Subcutaneous abdominal adipose tissue (tissue), 5 donors: Measurements from ENCODE around the gene TALDO1.

Experiments used
- H3K27ac ChIP-seq: one replicate; pipeline ENCODE4 v1.7.0; 2013; ENCODE audit warnings: low read depth, mild to moderate bottlenecking, inconsistent platforms, low read length, moderate library complexity
- H3K27me3 ChIP-seq, 5 donors: one replicate each; pipeline ENCODE4 v1.7.0; 2013; ENCODE audit warnings: low read length in 5 of 5, inconsistent platforms in 1 of 5; ENCODE audit not compliant: control insufficient read depth in 5 of 5, insufficient read depth in 4 of 5
- H3K36me3 ChIP-seq, 5 donors: one replicate each; pipeline ENCODE4 v1.7.0; 2013; ENCODE audit warnings: low read length in 5 of 5; ENCODE audit not compliant: control insufficient read depth in 5 of 5, insufficient read depth in 5 of 5
- H3K4me1 ChIP-seq, 5 donors: one replicate each; pipeline ENCODE4 v1.7.0; 2013; ENCODE audit warnings: low read length in 5 of 5, mild to moderate bottlenecking in 3 of 5, moderate library complexity in 1 of 5; ENCODE audit not compliant: control insufficient read depth in 5 of 5, insufficient read depth in 5 of 5
- H3K4me3 ChIP-seq, 5 donors: one replicate each; pipeline ENCODE4 v1.7.0; 2013; ENCODE audit warnings: low read length in 5 of 5, low read depth in 1 of 5
- H3K9ac ChIP-seq, 5 donors: one replicate each; pipeline ENCODE4 v1.7.0; 2013; ENCODE audit warnings: low read length in 5 of 5, mild to moderate bottlenecking in 4 of 5, moderate library complexity in 3 of 5
- H3K9me3 ChIP-seq, 5 donors: one replicate each; pipeline ENCODE4 v1.7.0; 2013; ENCODE audit warnings: low read length in 5 of 5; ENCODE audit not compliant: control insufficient read depth in 5 of 5
- donor health status: healthy.
- donor health status: healthy.
- donor health status: healthy.
- donor health status: healthy.
- donor health status: healthy.

TALDO1 gene

GRCh38 chr11:808427-809286 lies 61.4 kb downstream of the TALDO1 start:
- peak overlapping the region; percentile 84 to 95 (median 93) for H3K4me3 ChIP-seq

GRCh38 chr11:809287-810039 lies 62.2 kb downstream of the TALDO1 start, which contains the start of gene RPLP2:
TSS of gene RPLP2 (plus strand) at chr11:809967. CDS start at chr11:810235, 268 bp downstream.
- peaks cover 11 to 60% (median 55%) of the 10 kb centered on the region in 5 donors for H3K4me1 ChIP-seq
- H3K27me3 ChIP-seq = no peaks in the 10 kb centered on the region
- peak within 1 kb of the TSS; percentile 92 for H3K27ac ChIP-seq
- H3K9ac ChIP-seq = peak within 1 kb of the TSS; percentile 84 to 99 (median 94)
- no peaks in the 10 kb centered on the region for H3K9me3 ChIP-seq
- peak within 1 kb of the TSS; percentile 84 to 95 (median 93) for H3K4me3 ChIP-seq
- H3K36me3 ChIP-seq = peaks cover 0 to 32% (median 27%) of the 10 kb centered on the region in 5 donors

More at GRCh38 chr11:808427-809286, 61.4 kb downstream of the TALDO1 start:
- H3K36me3 ChIP-seq = peaks cover 0 to 28% (median 26%) of the 10 kb centered on the region in 5 donors
- no peaks in the 10 kb centered on the region for H3K9me3 ChIP-seq
- H3K9ac ChIP-seq = peak overlapping the region; percentile 57 to 99 (median 94)
- H3K27me3 ChIP-seq = no peaks in the 10 kb centered on the region
- H3K4me1 ChIP-seq = peaks cover 11 to 61% (median 58%) of the 10 kb centered on the region in 5 donors
- H3K27ac ChIP-seq = peak overlapping the region; percentile 92

GRCh38 chr11:810040-810567 lies 62.8 kb downstream of the TALDO1 start:
- peak overlapping the region; percentile 92 for H3K27ac ChIP-seq
- peaks cover 11 to 55% (median 54%) of the 10 kb centered on the region in 5 donors for H3K4me1 ChIP-seq

GRCh38 chr11:811446-812245 lies 64.4 kb downstream of the TALDO1 start:
- Histone ChIP-seq H3K4me3 (peak overlapping the region; percentile 84 to 95 (median 89)), H3K27ac (peak overlapping the region; percentile 92), H3K27me3 (no peaks in the 10 kb centered on the region)

More at GRCh38 chr11:810040-810567, 62.8 kb downstream of the TALDO1 start:
- Histone ChIP-seq H3K27me3 (no peaks in the 10 kb centered on the region), H3K9me3 (no peaks in the 10 kb centered on the region), H3K36me3 (peaks cover 0 to 32% (median 27%) of the 10 kb centered on the region in 5 donors), H3K4me3 (peak overlapping the region; percentile 84 to 95 (median 89)), H3K9ac (peak overlapping the region; percentile 84 to 99 (median 94))

GRCh38 chr11:812390-812789 lies 65.1 kb downstream of the TALDO1 start:
- peak overlapping the region; percentile 92 for H3K27ac ChIP-seq
- H3K27me3 ChIP-seq = no peaks in the 10 kb centered on the region
- peak overlapping the region in 3 of 5 donors; percentile 84 to 95 (median 89) for H3K4me3 ChIP-seq
- H3K36me3 ChIP-seq = peaks cover 0 to 32% (median 27%) of the 10 kb centered on the region in 5 donors
- H3K4me1 ChIP-seq = peaks cover 11 to 64% (median 63%) of the 10 kb centered on the region in 5 donors
- H3K9me3 ChIP-seq = no peaks in the 10 kb centered on the region
- H3K9ac ChIP-seq = peak overlapping the region in 3 of 5 donors; percentile 39 to 99 (median 89)

More at GRCh38 chr11:811446-812245, 64.4 kb downstream of the TALDO1 start:
- H3K9ac ChIP-seq = peak overlapping the region; percentile 84 to 99 (median 94)
- peaks cover 11 to 64% (median 63%) of the 10 kb centered on the region in 5 donors for H3K4me1 ChIP-seq
- H3K36me3 ChIP-seq = peaks cover 0 to 32% (median 27%) of the 10 kb centered on the region in 5 donors
- H3K9me3 ChIP-seq = no peaks in the 10 kb centered on the region

- peak overlapping the region in 3 of 5 donors; percentile 17 to 99 (median 89) for H3K9ac ChIP-seq
Observed at GRCh38 chr11:813072-813455, 65.8 kb downstream of the TALDO1 start.

GRCh38 chr11:813456-814096 lies 66.3 kb downstream of the TALDO1 start:
- Histone ChIP-seq H3K9ac (peak overlapping the region in 3 of 5 donors; percentile 47 to 99 (median 89)), H3K4me1 (peaks cover 12 to 67% (median 64%) of the 10 kb centered on the region in 5 donors), H3K27me3 (no peaks in the 10 kb centered on the region), H3K36me3 (peaks cover 0 to 32% (median 27%) of the 10 kb centered on the region in 5 donors), H3K4me3 (peak overlapping the region in 1 of 5 donors; percentile 4), H3K9me3 (no peaks in the 10 kb centered on the region), H3K27ac (peak overlapping the region; percentile 92)

More at GRCh38 chr11:813072-813455, 65.8 kb downstream of the TALDO1 start:
- Histone ChIP-seq H3K27me3 (no peaks in the 10 kb centered on the region), H3K4me3 (peak overlapping the region in 2 of 5 donors; percentile 1 to 3), H3K9me3 (no peaks in the 10 kb centered on the region), H3K27ac (peak overlapping the region; percentile 92), H3K4me1 (peaks cover 11 to 66% (median 64%) of the 10 kb centered on the region in 5 donors), H3K36me3 (peaks cover 0 to 32% (median 27%) of the 10 kb centered on the region in 5 donors)
